Naive thymus-derived CD8-positive, alpha-beta T cell (primary cell): ENCODE measurements around the gene EFCC1. TPM values are rescaled to one million over a fixed set of nuclear protein-coding genes. Genes with fewer than 3 reads are reported as not detected.
A peak's percentile ranks its signal among the peaks of the same experiment; 100 is the strongest.

Experiments used
- ATAC-seq, 2 donors: fragments of 150-1000 bp; cut with Tn5 transposase in 1 of 2; sonication (Bioruptor Pico), chemical (Tn5 transposase) in 1 of 2; 1 replicate in 1 of 2; 2 replicates in 1 of 2; pipeline ENCODE4 v1.10.0; 2021; ENCODE audit warnings: mild to moderate bottlenecking in 2 of 2, moderate library complexity in 2 of 2
- POLR2A ChIA-PET: fragments of 350-600 bp; sonication (Branson Sonifier 250); formaldehyde crosslinking; loops from one replicate; lab custom pipeline; 2021; ENCODE audit warnings: antibody characterized with exemption; lab: Charles Lee
- DNase-seq, 10 donors: peaks; one replicate each; pipeline versions ENCODE4 v3.0.0 to v3.0.0-alpha.2; 2020 to 2022
- H3K27ac Mint-ChIP-seq, 10 donors: one replicate each; pipeline ENCODE4 v1.8.0; 2020 to 2022; ENCODE audit warnings: mild to moderate bottlenecking in 10 of 10, mixed read lengths in 10 of 10, moderate library complexity in 4 of 10, inconsistent platforms in 1 of 10
- H3K27me3 Mint-ChIP-seq, 5 donors: one replicate each; pipeline ENCODE4 v1.8.0; 2021 to 2022; ENCODE audit warnings: mixed read lengths in 5 of 5
- H3K36me3 Mint-ChIP-seq, 3 donors: one replicate each; pipeline ENCODE4 v1.8.0; 2020 to 2022; ENCODE audit warnings: mixed read lengths in 3 of 3, mild to moderate bottlenecking in 2 of 3, inconsistent platforms in 1 of 3
- H3K4me1 Mint-ChIP-seq, 4 donors: one replicate each; pipeline ENCODE4 v1.8.0; 2021 to 2022; ENCODE audit warnings: mixed read lengths in 4 of 4
- H3K4me3 Mint-ChIP-seq, 10 donors: one replicate each; pipeline ENCODE4 v1.8.0; 2020 to 2022; ENCODE audit warnings: mild to moderate bottlenecking in 10 of 10, mixed read lengths in 10 of 10, moderate library complexity in 6 of 10, inconsistent platforms in 1 of 10
- H3K9me3 Mint-ChIP-seq, 9 donors: one replicate each; pipeline ENCODE4 v1.8.0; 2020 to 2022; ENCODE audit warnings: mixed read lengths in 9 of 9, mild to moderate bottlenecking in 3 of 9, inconsistent platforms in 1 of 9, moderate library complexity in 1 of 9
- polyA plus RNA-seq, 3 donors: library from polyadenylated mRNA; unstranded; fragments of 300-500 nt; fragmentation: Illumina TruSeq; gene quantifications; one replicate each; pipeline ENCODE4 v1.2.3, GENCODE V29; 2021
- total RNA-seq, 8 experiments: library from RNA in 2 of 8; stranded (reverse) in 2 of 8; gene quantifications; one replicate each; pipeline ENCODE4 v1.2.3 and lab custom pipeline; 2021 to 2026

EFCC1 gene
- total and polyA plus RNA-seq, 5 experiments from 2014 or later: 0.21 to 0.69 (median 0.47) TPM

- H3K9me3 Mint-ChIP-seq: no peaks in the 10 kb centered on the region
Observed at GRCh38 chr3:128997486-128998133, 3.5 kb upstream of the EFCC1 start.

GRCh38 chr3:128998561-128998960 lies 2.5 kb upstream of the EFCC1 start:
- POLR2A ChIA-PET: interaction anchor here (0.9 to 16.3 kb wide), 6 partner anchors 9 to 317 kb away, joined by 3 to 257 read pairs (median 5); partner anchors contain the start of gene RAB43
- Mint-ChIP-seq H3K4me1 (peaks cover 36 to 66% (median 63%) of the 10 kb centered on the region in 4 donors), H3K27me3 (peaks cover 8 to 27% (median 17%) of the 10 kb centered on the region in 5 donors), H3K9me3 (no peaks in the 10 kb centered on the region), H3K36me3 (no peaks in the 10 kb centered on the region), H3K27ac (peak overlapping the region in 2 of 10 donors; percentile 20 to 31), H3K4me3 (peak overlapping the region in 5 of 10 donors; percentile 12 to 78 (median 43))
- ATAC-seq: no peak
- DNase-seq: no peak

More at GRCh38 chr3:128997486-128998133, 3.5 kb upstream of the EFCC1 start:
- Mint-ChIP-seq H3K27ac (peak overlapping the region in 3 of 10 donors; percentile 12 to 43 (median 35)), H3K36me3 (no peaks in the 10 kb centered on the region), H3K4me3 (no peak overlapping the region), H3K27me3 (peaks cover 4 to 20% (median 7%) of the 10 kb centered on the region in 5 donors), H3K4me1 (peaks cover 35 to 61% (median 58%) of the 10 kb centered on the region in 4 donors)
- POLR2A ChIA-PET: interaction anchor here (0.6 to 16.3 kb wide), 5 partner anchors 10 to 318 kb away, joined by 3 to 257 read pairs (median 4); a partner anchor contains a TSS
- no peak for DNase-seq
- no peak for ATAC-seq

GRCh38 chr3:128999102-128999501 lies 2.0 kb upstream of the EFCC1 start:
- H3K27me3 Mint-ChIP-seq: peaks cover 8 to 27% (median 17%) of the 10 kb centered on the region in 5 donors
- no peaks in the 10 kb centered on the region for H3K9me3 Mint-ChIP-seq
- peak overlapping the region in 6 of 10 donors; percentile 15 to 63 (median 42) for H3K27ac Mint-ChIP-seq
- no peaks in the 10 kb centered on the region for H3K36me3 Mint-ChIP-seq
- POLR2A ChIA-PET: interaction anchor here (1.1 to 16.3 kb wide), 5 partner anchors 8 to 122 kb away, joined by 3 to 257 read pairs (median 6); partner anchors contain the start of gene RAB43
- H3K4me3 Mint-ChIP-seq: peak overlapping the region in 9 of 10 donors; percentile 12 to 78 (median 43)
- no peak for ATAC-seq
- peak in 2 of 10 donors; percentile 23 to 37 for DNase-seq
- H3K4me1 Mint-ChIP-seq: peaks cover 35 to 64% (median 61%) of the 10 kb centered on the region in 4 donors

- POLR2A ChIA-PET: interaction anchor here (16.3 kb wide), 1 partner anchor 14 kb away, joined by 257 read pairs; no protein-coding TSS in a partner anchor
- H3K4me1 Mint-ChIP-seq: peaks cover 29 to 64% (median 57%) of the 10 kb centered on the region in 4 donors
- peak overlapping the region; percentile 61 to 82 (median 71) for H3K4me3 Mint-ChIP-seq
- DNase-seq: peak in 1 of 10 donors; percentile 15
- ATAC-seq: no peak
- H3K27ac Mint-ChIP-seq: peak overlapping the region in 3 of 10 donors; percentile 60 to 79 (median 71)
- no peaks in the 10 kb centered on the region for H3K36me3 Mint-ChIP-seq
- peaks cover 8 to 27% (median 17%) of the 10 kb centered on the region in 5 donors for H3K27me3 Mint-ChIP-seq
- H3K9me3 Mint-ChIP-seq: no peaks in the 10 kb centered on the region
Observed at GRCh38 chr3:129000742-129001100, 383 bp upstream of the EFCC1 start.

GRCh38 chr3:129001806-129002572 lies 885 bp downstream of the EFCC1 start:
- H3K27ac Mint-ChIP-seq: peak overlapping the region in 4 of 10 donors; percentile 34 to 80 (median 49)
- H3K36me3 Mint-ChIP-seq: peaks cover 0 to 2% (median 0%) of the 10 kb centered on the region in 3 donors
- H3K9me3 Mint-ChIP-seq: no peaks in the 10 kb centered on the region
- H3K4me3 Mint-ChIP-seq: peak overlapping the region; percentile 65 to 91 (median 78)
- POLR2A ChIA-PET: interaction anchor here (1.0 to 16.3 kb wide), 7 partner anchors 8 to 120 kb away, joined by 3 to 257 read pairs (median 11); partner anchors contain the start of genes CFAP92 and RAB43
- DNase-seq (peak in 6 of 10 donors; percentile 34 to 62 (median 40)), ATAC-seq (peak; percentile 46 to 50)
- H3K27me3 Mint-ChIP-seq: peaks cover 8 to 27% (median 17%) of the 10 kb centered on the region in 5 donors
- H3K4me1 Mint-ChIP-seq: peaks cover 28 to 60% (median 57%) of the 10 kb centered on the region in 4 donors

- H3K36me3 Mint-ChIP-seq: peaks cover 0 to 2% (median 0%) of the 10 kb centered on the region in 3 donors
- peak in 1 of 10 donors; percentile 55 for DNase-seq
- H3K4me3 Mint-ChIP-seq: peak overlapping the region; percentile 65 to 91 (median 78)
- H3K4me1 Mint-ChIP-seq: peaks cover 28 to 65% (median 60%) of the 10 kb centered on the region in 4 donors
- ATAC-seq: no peak
- no peaks in the 10 kb centered on the region for H3K9me3 Mint-ChIP-seq
- H3K27me3 Mint-ChIP-seq: peaks cover 8 to 23% (median 17%) of the 10 kb centered on the region in 5 donors
- POLR2A ChIA-PET: interaction anchor here (0.7 to 16.3 kb wide), 12 partner anchors 9 to 194 kb away, joined by 3 to 257 read pairs (median 5); partner anchors contain the start of genes CFAP92 and RAB43
- H3K27ac Mint-ChIP-seq: peak overlapping the region in 4 of 10 donors; percentile 13 to 81 (median 48)
Observed at GRCh38 chr3:129002573-129003569, 1.8 kb downstream of the EFCC1 start.

GRCh38 chr3:129003578-129004112 lies 2.5 kb downstream of the EFCC1 start:
- POLR2A ChIA-PET: interaction anchor here (0.5 to 16.3 kb wide), 12 partner anchors 10 to 313 kb away, joined by 3 to 257 read pairs (median 4); partner anchors contain the start of genes CFAP92 and RAB43
- Mint-ChIP-seq H3K36me3 (peaks cover 0 to 2% (median 0%) of the 10 kb centered on the region in 3 donors), H3K27ac (no peak overlapping the region), H3K4me1 (peaks cover 22 to 59% (median 53%) of the 10 kb centered on the region in 4 donors), H3K9me3 (no peaks in the 10 kb centered on the region), H3K4me3 (peak overlapping the region in 9 of 10 donors; percentile 48 to 91 (median 74)), H3K27me3 (peaks cover 8 to 23% (median 17%) of the 10 kb centered on the region in 5 donors)
- peak; percentile 80 to 90 for ATAC-seq
- DNase-seq: peak; percentile 32 to 75 (median 57)

- ATAC-seq (no peak), DNase-seq (peak in 1 of 10 donors; percentile 53)
- peaks cover 0 to 2% (median 0%) of the 10 kb centered on the region in 3 donors for H3K36me3 Mint-ChIP-seq
- H3K4me1 Mint-ChIP-seq: peaks cover 18 to 52% (median 45%) of the 10 kb centered on the region in 4 donors
- no peaks in the 10 kb centered on the region for H3K9me3 Mint-ChIP-seq
- peak overlapping the region in 7 of 10 donors; percentile 37 to 58 (median 39) for H3K4me3 Mint-ChIP-seq
- POLR2A ChIA-PET: interaction anchor here (0.7 to 16.3 kb wide), 7 partner anchors 9 to 240 kb away, joined by 3 to 257 read pairs (median 4); partner anchors contain the start of genes CFAP92 and CNBP
- peaks cover 8 to 23% (median 17%) of the 10 kb centered on the region in 5 donors for H3K27me3 Mint-ChIP-seq
- peak overlapping the region in 1 of 10 donors; percentile 64 for H3K27ac Mint-ChIP-seq
Observed at GRCh38 chr3:129004639-129005295, 3.7 kb downstream of the EFCC1 start.

- Mint-ChIP-seq H3K9me3 (no peaks in the 10 kb centered on the region), H3K4me1 (peaks cover 18 to 48% (median 37%) of the 10 kb centered on the region in 4 donors), H3K27ac (peak overlapping the region in 6 of 10 donors; percentile 15 to 65 (median 57)), H3K27me3 (peaks cover 8 to 18% (median 14%) of the 10 kb centered on the region in 5 donors), H3K36me3 (peaks cover 0 to 2% (median 0%) of the 10 kb centered on the region in 3 donors), H3K4me3 (peak overlapping the region in 9 of 10 donors; percentile 2 to 58 (median 17))
- POLR2A ChIA-PET: interaction anchor here (0.6 to 16.3 kb wide), 7 partner anchors 9 to 178 kb away, joined by 3 to 257 read pairs (median 4); partner anchors contain the start of genes CFAP92 and CNBP
- ATAC-seq: no peak
- peak in 1 of 10 donors; percentile 34 for DNase-seq
Observed at GRCh38 chr3:129005526-129006303, 4.6 kb downstream of the EFCC1 start.
